CD14-positive monocyte (primary cell): ENCODE results near the gene DENND1A. TPM values are rescaled to one million over a fixed set of nuclear protein-coding genes. Genes with fewer than 3 reads are reported as not detected.

Experiments
- DNase-seq, 3 donors: peaks; one replicate each; pipeline ENCODE4 v3.0.0-alpha.2; 2011 to 2022
- H2AFZ ChIP-seq: 2 replicates; pipeline ENCODE4 v1.6.0; 2012; ENCODE audit warnings: mild to moderate bottlenecking, low read depth, low read length, inconsistent platforms; ENCODE audit not compliant: insufficient read depth, poor library complexity, severe bottlenecking
- H3K27ac ChIP-seq, 2 donors: 1 replicate in 1 of 2; 2 replicates in 1 of 2; pipeline ENCODE4 v1.5.1; 2012 to 2013; ENCODE audit warnings: low read length in 2 of 2, control low read depth in 1 of 2, inconsistent platforms in 1 of 2, low read depth in 1 of 2, mild to moderate bottlenecking in 1 of 2
- H3K27me3 ChIP-seq, 2 donors: one replicate each; pipeline versions ENCODE4 v1.6.0 to v1.6.1; 2011 to 2013; ENCODE audit warnings: low read length in 2 of 2; ENCODE audit not compliant: control insufficient read depth in 2 of 2, insufficient read depth in 2 of 2
- H3K36me3 ChIP-seq, 2 donors: replicated peaks in 1 of 2; 1 replicate in 1 of 2; 2 replicates in 1 of 2; pipeline versions ENCODE4 v1.5.1 to v1.6.1; 2012 to 2013; ENCODE audit warnings: low read length in 2 of 2, control low read depth in 1 of 2, inconsistent platforms in 1 of 2, mild to moderate bottlenecking in 1 of 2; ENCODE audit not compliant: insufficient read depth in 2 of 2, control insufficient read depth in 1 of 2
- H3K4me1 ChIP-seq, 2 donors: 1 replicate in 1 of 2; 2 replicates in 1 of 2; pipeline versions ENCODE4 v1.5.1 to v1.6.1; 2012 to 2013; ENCODE audit warnings: low read length in 2 of 2, control low read depth in 1 of 2, inconsistent platforms in 1 of 2, mild to moderate bottlenecking in 1 of 2, moderate library complexity in 1 of 2; ENCODE audit not compliant: insufficient read depth in 2 of 2, control insufficient read depth in 1 of 2
- H3K4me2 ChIP-seq: replicated peaks from 2 replicates; pipeline ENCODE3; 2012; ENCODE audit warnings: low read length, moderate library complexity, mild to moderate bottlenecking; ENCODE audit not compliant: poor library complexity, severe bottlenecking; ENCODE audit errors: extremely low read depth
- H3K4me3 ChIP-seq, 3 experiments: fragments of 200-600 bp in 1 of 3; sonication (generic) in 1 of 3; replicated peaks in 1 of 3; 1 replicate in 2 of 3; 2 replicates in 1 of 3; pipeline ENCODE4 v1.5.1; 2011 to 2013; ENCODE audit warnings: low read length in 3 of 3, mild to moderate bottlenecking in 3 of 3, control low read depth in 2 of 3, low read depth in 2 of 3, inconsistent platforms in 1 of 3, moderate library complexity in 1 of 3
- H3K79me2 ChIP-seq: 2 replicates; pipeline ENCODE4 v1.6.0; 2012; ENCODE audit warnings: mild to moderate bottlenecking, control low read depth, inconsistent platforms, low read length, moderate library complexity; ENCODE audit not compliant: insufficient read depth
- H3K9ac ChIP-seq: 2 replicates; pipeline ENCODE4 v1.6.0; 2017; ENCODE audit warnings: low read length, mild to moderate bottlenecking; ENCODE audit not compliant: insufficient read depth, poor library complexity, severe bottlenecking
- H3K9me3 ChIP-seq, 2 donors: replicated peaks in 1 of 2; 1 replicate in 1 of 2; 2 replicates in 1 of 2; pipeline versions ENCODE4 v1.5.1 to v1.6.1; 2012 to 2013; ENCODE audit warnings: low read length in 2 of 2, control low read depth in 1 of 2; ENCODE audit not compliant: control insufficient read depth in 1 of 2, insufficient read depth in 1 of 2
- H4K20me1 ChIP-seq: 2 replicates; pipeline ENCODE4 v1.6.0; 2012; ENCODE audit warnings: mild to moderate bottlenecking, low read length, control low read depth, moderate library complexity; ENCODE audit not compliant: insufficient read depth
- H3K27ac Mint-ChIP-seq, 7 donors: one replicate each; pipeline ENCODE4 v1.8.0; 2020; ENCODE audit warnings: mild to moderate bottlenecking in 7 of 7, mixed read lengths in 7 of 7, moderate library complexity in 6 of 7, inconsistent platforms in 2 of 7
- H3K27me3 Mint-ChIP-seq, 3 donors: one replicate each; pipeline ENCODE4 v1.8.0; 2021 to 2022; ENCODE audit warnings: low read depth in 3 of 3, mild to moderate bottlenecking in 3 of 3, mixed read lengths in 3 of 3, moderate library complexity in 3 of 3, inconsistent platforms in 1 of 3
- H3K36me3 Mint-ChIP-seq, 2 donors: one replicate each; pipeline ENCODE4 v1.8.0; 2020; ENCODE audit warnings: mixed read lengths in 2 of 2, inconsistent platforms in 1 of 2, mild to moderate bottlenecking in 1 of 2
- H3K4me1 Mint-ChIP-seq: one replicate; pipeline ENCODE4 v1.8.0; 2020; ENCODE audit warnings: mild to moderate bottlenecking, mixed read lengths
- H3K4me3 Mint-ChIP-seq, 2 donors: one replicate each; pipeline ENCODE4 v1.8.0; 2020; ENCODE audit warnings: mild to moderate bottlenecking in 2 of 2, mixed read lengths in 2 of 2, moderate library complexity in 1 of 2
- H3K9me3 Mint-ChIP-seq, 7 donors: one replicate each; pipeline ENCODE4 v1.8.0; 2020 to 2022; ENCODE audit warnings: mixed read lengths in 7 of 7, mild to moderate bottlenecking in 6 of 7, moderate library complexity in 6 of 7, inconsistent platforms in 2 of 7
- CTCF ChIP-seq: fragments of 200-600 bp; IDR thresholded peaks from one replicate; pipeline ENCODE4 v1.8.0; 2022; ENCODE audit warnings: antibody characterized with exemption, mild to moderate bottlenecking
- WGBS: methylation state at CpG from one replicate; pipeline ENCODE4 v1.1.5; 2013; ENCODE audit warnings: missing lambda C conversion rate; ENCODE audit not compliant: insufficient coverage; 5-methylcytosine and 5-hydroxymethylcytosine counted together
- intact Hi-C, 2 donors: fragments of 100-400 bp; cut with micrococcal nuclease; formaldehyde crosslinking; loops; one replicate each; pipeline versions ENCODE4 v1.15.0 to v1.15.1; 2023
- polyA plus RNA-seq, 3 donors: library from polyadenylated mRNA; depleted of rRNA in 1 of 3; unstranded in 2 of 3; stranded (reverse) in 1 of 3; fragments of 300-500 nt in 2 of 3; fragments of >200 nt in 1 of 3; fragmentation: Illumina TruSeq in 2 of 3; gene quantifications; 1 replicate in 2 of 3; 2 replicates in 1 of 3; pipeline ENCODE4 v1.2.3, GENCODE V29; 2012 to 2021

DENND1A gene
- polyA plus RNA-seq, 3 donors: 24.8 to 73.0 (median 29.4) TPM

GRCh38 chr9:123425261-123425821, 504.6 kb downstream of the DENND1A start:
- Histone ChIP-seq H3K27ac (no peak overlapping the region), H3K4me1 (peaks cover 2 to 7% of the 10 kb centered on the region in 2 donors), H3K4me2 (no peak overlapping the region), H3K4me3 (no peak overlapping the region), H2AFZ (no peak overlapping the region), H4K20me1 (peaks cover 58% of the 10 kb centered on the region), H3K9me3 (no peaks in the 10 kb centered on the region), H3K79me2 (no peaks in the 10 kb centered on the region), H3K27me3 (no peaks in the 10 kb centered on the region), H3K9ac (no peak overlapping the region), H3K36me3 (peaks cover 61 to 96% of the 10 kb centered on the region in 2 donors)
- 98% methylated on average over 19 of the region's 20 CpGs for WGBS
- DNase-seq: no peak
- intact Hi-C loops: no loop called here
- no peak for TF ChIP-seq CTCF
- H3K36me3 Mint-ChIP-seq: peaks cover 87 to 96% of the 10 kb centered on the region in 2 donors
- H3K9me3 Mint-ChIP-seq: peaks cover 0 to 2% (median 0%) of the 10 kb centered on the region in 7 donors
- peak overlapping the region in 4 of 7 donors; percentile 9 to 58 (median 34) for H3K27ac Mint-ChIP-seq
- H3K4me1 Mint-ChIP-seq: peaks cover 14% of the 10 kb centered on the region
- H3K27me3 Mint-ChIP-seq: peaks cover 0 to 3% (median 3%) of the 10 kb centered on the region in 3 donors
- no peak overlapping the region for H3K4me3 Mint-ChIP-seq

GRCh38 chr9:123424552-123425225, 505.2 kb downstream of the DENND1A start:
- no peak for TF ChIP-seq CTCF
- H4K20me1 ChIP-seq: peaks cover 59% of the 10 kb centered on the region
- Mint-ChIP-seq H3K4me1 (peaks cover 14% of the 10 kb centered on the region), H3K4me3 (no peak overlapping the region), H3K9me3 (no peaks in the 10 kb centered on the region), H3K27ac (peak overlapping the region in 1 of 7 donors; percentile 9), H3K36me3 (peaks cover 86 to 96% of the 10 kb centered on the region in 2 donors), H3K27me3 (peaks cover 0 to 3% (median 3%) of the 10 kb centered on the region in 3 donors)
- H3K4me2 ChIP-seq: no peak overlapping the region
- peaks cover 68 to 96% of the 10 kb centered on the region in 2 donors for H3K36me3 ChIP-seq
- H3K79me2 ChIP-seq: no peaks in the 10 kb centered on the region
- peaks cover 2 to 7% of the 10 kb centered on the region in 2 donors for H3K4me1 ChIP-seq
- no peak overlapping the region for H2AFZ ChIP-seq
- WGBS: 100% methylated on average over 1 of the region's 6 CpGs
- H3K9ac ChIP-seq: no peak overlapping the region
- H3K4me3 ChIP-seq: no peak overlapping the region
- H3K27ac ChIP-seq: no peak overlapping the region
- H3K9me3 ChIP-seq: no peaks in the 10 kb centered on the region
- intact Hi-C loops: no loop called here
- H3K27me3 ChIP-seq: no peaks in the 10 kb centered on the region
- no peak for DNase-seq
